Skeletal muscle satellite cell (primary cell): Measurements from ENCODE around the gene NQO1. TPM values are rescaled to one million over a fixed set of nuclear protein-coding genes. Genes with fewer than 3 reads are reported as not detected.

Source experiments
- H3K27me3 ChIP-seq: 2 replicates; pipeline ENCODE4 v1.7.0; 2013; ENCODE audit warnings: low read length; ENCODE audit not compliant: control insufficient read depth, insufficient read depth
- H3K36me3 ChIP-seq: 2 replicates; pipeline ENCODE4 v1.7.0; 2013; ENCODE audit warnings: mild to moderate bottlenecking, control low read depth, low read length; ENCODE audit not compliant: insufficient read depth
- H3K4me1 ChIP-seq: 2 replicates; pipeline ENCODE4 v1.7.0; 2013; ENCODE audit warnings: low read length; ENCODE audit not compliant: control insufficient read depth, insufficient read depth
- H3K4me2 ChIP-seq: 2 replicates; pipeline ENCODE4 v1.7.0; 2013; ENCODE audit warnings: mild to moderate bottlenecking, low read length
- H3K4me3 ChIP-seq: 2 replicates; pipeline ENCODE4 v1.7.0; 2013; ENCODE audit warnings: low read length
- H3K9ac ChIP-seq: 2 replicates; pipeline ENCODE4 v1.7.0; 2013; ENCODE audit warnings: mild to moderate bottlenecking, low read depth, low read length, moderate library complexity
- H3K9me3 ChIP-seq: replicated peaks from 2 replicates; pipeline ENCODE4 v1.7.0; 2013; ENCODE audit warnings: mild to moderate bottlenecking, control low read depth, low read length
- total RNA-seq: library from RNA; depleted of rRNA; stranded (reverse); fragments of >200 nt; gene quantifications from 2 replicates; pipeline ENCODE4 v1.2.3, GENCODE V29; 2012; rRNA removed

Gene NQO1
- total RNA-seq, result 335 and 630 TPM in 2 replicates

DNA sequence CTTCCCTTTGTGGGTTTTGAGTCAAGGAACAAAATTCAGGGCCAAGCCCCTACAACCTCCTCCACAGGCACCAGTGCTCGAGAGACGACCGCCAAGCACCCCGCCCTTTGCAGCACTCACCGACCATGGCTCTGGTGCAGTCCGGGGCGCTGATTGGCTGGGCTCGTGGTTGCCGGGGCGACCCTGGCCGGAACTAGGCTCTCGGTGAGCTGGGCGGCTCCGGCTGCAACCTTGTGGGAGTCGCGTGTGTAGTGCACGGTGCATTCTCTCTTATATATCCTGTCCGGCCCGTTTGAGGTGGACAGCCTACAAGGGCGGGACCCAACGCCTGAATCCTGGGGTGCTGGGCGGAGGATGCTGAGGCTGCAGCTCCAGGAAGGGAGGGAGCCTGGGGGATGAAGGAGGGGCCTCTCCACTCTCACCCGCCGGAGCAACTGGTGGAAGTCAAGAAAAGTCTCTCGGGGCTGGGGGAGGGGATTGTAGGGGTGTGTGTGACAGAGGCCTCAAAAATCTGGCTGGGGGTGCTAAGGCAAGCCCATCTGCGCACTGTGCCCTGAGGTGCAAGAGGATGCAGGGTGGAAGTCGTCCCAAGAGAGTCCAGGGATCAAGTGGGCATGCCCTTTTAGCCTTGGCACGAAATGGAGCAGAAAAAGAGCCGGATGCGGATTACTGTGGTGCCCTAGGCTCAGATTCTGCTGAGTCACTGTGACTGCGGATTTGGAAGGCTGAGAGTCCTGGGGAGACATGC lies at the start of gene NQO1:
NQO1 (minus strand) TSS at position 248 of the 748 bp plus-strand sequence; CDS start at position 127, 121 bp downstream.
- peaks cover 16% of the 10 kb centered on the region for H3K36me3 ChIP-seq
- H3K9ac ChIP-seq, result peak within 1 kb of the TSS; percentile 91
- H3K4me1 ChIP-seq, result peaks cover 34% of the 10 kb centered on the region
- peak within 1 kb of the TSS; percentile 92 for H3K4me2 ChIP-seq
- peak within 1 kb of the TSS; percentile 92 for H3K4me3 ChIP-seq
- no peaks in the 10 kb centered on the region for H3K27me3 ChIP-seq
- no peaks in the 10 kb centered on the region for H3K9me3 ChIP-seq

DNA sequence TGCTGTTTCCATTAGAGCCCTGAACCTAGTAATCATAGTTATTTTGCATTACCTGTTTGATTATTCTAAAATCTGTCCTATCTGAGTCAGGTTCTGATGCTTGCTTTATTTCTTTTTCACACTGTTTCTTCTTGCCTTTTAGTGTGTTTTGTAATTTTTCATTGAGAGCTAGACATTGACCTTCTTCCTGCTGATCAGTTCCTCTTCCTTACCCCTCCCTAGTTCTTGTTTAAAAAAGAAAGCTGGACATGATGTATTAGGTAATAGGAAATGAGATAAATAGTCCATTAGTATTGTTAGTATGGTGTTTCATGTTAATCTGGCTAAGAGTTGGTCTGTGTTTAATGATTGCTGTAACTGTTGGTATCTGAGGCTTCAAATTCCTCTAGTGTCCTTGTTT lies 49.2 kb upstream of the NQO1 start:
- no peak overlapping the region for H3K9ac ChIP-seq
- no peaks in the 10 kb centered on the region for H3K36me3 ChIP-seq
- H3K9me3 ChIP-seq, result peaks cover 7% of the 10 kb centered on the region
- no peak overlapping the region for H3K4me3 ChIP-seq
- peaks cover 14% of the 10 kb centered on the region for H3K4me1 ChIP-seq
- H3K27me3 ChIP-seq, result no peaks in the 10 kb centered on the region
- H3K4me2 ChIP-seq, result no peak overlapping the region

DNA sequence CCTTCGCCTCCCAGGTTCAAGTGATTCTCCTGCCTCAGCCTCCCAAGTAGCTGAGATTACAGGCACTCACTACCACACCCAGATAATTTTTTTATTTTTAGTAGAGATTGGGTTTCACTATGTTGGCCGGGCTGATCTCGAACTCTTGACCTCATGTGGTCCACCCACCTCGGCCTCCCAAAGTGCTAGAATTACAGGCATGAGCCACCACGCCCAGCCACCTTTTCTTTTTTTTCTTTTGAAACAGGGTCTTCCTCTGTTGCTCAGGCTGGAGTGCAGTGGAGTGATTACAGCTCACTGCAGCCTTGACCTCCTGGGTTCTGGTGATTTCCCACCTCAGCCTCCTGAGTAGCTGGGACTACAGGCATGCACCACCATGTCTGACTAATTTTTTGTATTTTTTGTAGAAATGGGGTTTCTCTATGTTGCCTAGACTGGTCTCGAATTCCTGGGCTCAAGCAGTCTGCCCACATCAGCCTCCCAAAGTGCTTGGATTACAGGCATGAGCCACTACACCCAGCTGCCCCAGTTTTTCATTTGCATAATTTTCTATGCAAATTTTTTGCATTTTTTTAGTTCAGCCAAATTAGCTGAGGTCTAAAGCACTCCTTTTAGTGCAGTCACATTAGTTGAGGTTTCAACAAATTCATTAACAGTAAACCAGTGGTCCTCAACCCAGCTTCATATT lies 47.0 kb upstream of the NQO1 start:
- no peaks in the 10 kb centered on the region for H3K36me3 ChIP-seq
- peaks cover 7% of the 10 kb centered on the region for H3K9me3 ChIP-seq
- H3K27me3 ChIP-seq, result no peaks in the 10 kb centered on the region
- H3K4me3 ChIP-seq, result no peak overlapping the region
- no peak overlapping the region for H3K9ac ChIP-seq
- no peak overlapping the region for H3K4me2 ChIP-seq
- peaks cover 14% of the 10 kb centered on the region for H3K4me1 ChIP-seq

DNA sequence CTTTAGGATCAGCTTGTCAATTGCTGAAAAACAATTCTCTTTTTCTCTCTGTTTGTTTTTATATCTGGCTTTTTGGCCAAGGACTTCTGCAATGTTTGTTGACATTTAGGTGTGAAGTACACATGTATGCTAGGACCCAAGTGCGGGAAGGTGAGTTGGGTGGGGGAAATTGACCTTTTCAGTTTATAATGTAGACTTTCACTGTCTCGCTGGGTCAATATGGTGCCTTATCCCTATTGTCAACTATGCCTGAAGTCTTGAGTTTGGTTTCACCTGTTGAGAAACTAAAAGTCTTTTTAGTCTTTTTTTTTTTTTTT lies 45.2 kb upstream of the NQO1 start:
- Histone ChIP-seq H3K4me1 (peaks cover 14% of the 10 kb centered on the region), H3K36me3 (no peaks in the 10 kb centered on the region), H3K9me3 (peaks cover 7% of the 10 kb centered on the region), H3K4me2 (no peak overlapping the region), H3K27me3 (no peaks in the 10 kb centered on the region), H3K9ac (no peak overlapping the region), H3K4me3 (no peak overlapping the region)

DNA sequence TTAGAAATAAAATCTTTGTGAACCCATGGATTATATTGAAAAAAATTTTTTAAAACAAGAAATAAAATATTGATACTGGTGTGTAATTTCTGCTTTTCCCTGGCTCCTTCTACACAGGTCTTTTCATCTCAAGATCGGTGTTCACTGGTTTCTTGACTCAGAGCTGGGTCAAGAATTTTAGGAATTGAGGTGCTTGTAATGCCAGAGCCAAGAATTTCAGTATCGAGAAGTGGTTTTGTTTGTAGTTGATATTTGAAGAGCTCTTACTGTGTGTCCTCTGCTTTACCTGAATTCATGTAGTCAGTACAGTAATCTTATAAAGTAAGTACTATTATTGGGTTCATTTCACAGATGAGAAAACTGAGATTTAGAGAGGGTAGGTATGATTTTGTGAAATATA lies 43.0 kb upstream of the NQO1 start:
- no peaks in the 10 kb centered on the region for H3K36me3 ChIP-seq
- H3K4me1 ChIP-seq, result peaks cover 14% of the 10 kb centered on the region
- H3K9ac ChIP-seq, result no peak overlapping the region
- H3K27me3 ChIP-seq, result no peaks in the 10 kb centered on the region
- no peaks in the 10 kb centered on the region for H3K9me3 ChIP-seq
- no peak overlapping the region for H3K4me3 ChIP-seq
- H3K4me2 ChIP-seq, result no peak overlapping the region

DNA sequence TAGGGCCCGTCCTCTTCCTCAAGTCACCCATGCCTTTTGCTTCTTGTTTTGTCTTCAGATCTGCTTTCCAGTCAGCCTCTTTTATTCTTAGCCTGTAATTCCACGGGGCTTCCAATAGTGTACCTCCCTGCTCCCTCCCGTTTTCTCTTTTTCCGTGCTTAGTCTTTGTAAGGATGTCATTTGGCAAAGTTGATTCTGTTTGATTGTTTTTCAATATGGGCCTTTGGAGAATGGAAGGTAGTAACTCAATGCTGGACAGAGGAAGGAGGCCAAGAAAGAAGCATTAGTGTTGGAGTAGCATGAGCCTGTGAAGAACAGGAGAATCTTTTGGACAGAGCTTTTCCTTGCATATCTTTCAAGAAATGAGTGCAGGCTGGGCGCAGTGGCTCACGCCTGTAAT lies 42.3 kb upstream of the NQO1 start:
- no peaks in the 10 kb centered on the region for H3K36me3 ChIP-seq
- H3K9me3 ChIP-seq, result no peaks in the 10 kb centered on the region
- H3K4me3 ChIP-seq, result no peak overlapping the region
- no peaks in the 10 kb centered on the region for H3K27me3 ChIP-seq
- H3K4me2 ChIP-seq, result no peak overlapping the region
- H3K9ac ChIP-seq, result no peak overlapping the region
- peaks cover 17% of the 10 kb centered on the region for H3K4me1 ChIP-seq

DNA sequence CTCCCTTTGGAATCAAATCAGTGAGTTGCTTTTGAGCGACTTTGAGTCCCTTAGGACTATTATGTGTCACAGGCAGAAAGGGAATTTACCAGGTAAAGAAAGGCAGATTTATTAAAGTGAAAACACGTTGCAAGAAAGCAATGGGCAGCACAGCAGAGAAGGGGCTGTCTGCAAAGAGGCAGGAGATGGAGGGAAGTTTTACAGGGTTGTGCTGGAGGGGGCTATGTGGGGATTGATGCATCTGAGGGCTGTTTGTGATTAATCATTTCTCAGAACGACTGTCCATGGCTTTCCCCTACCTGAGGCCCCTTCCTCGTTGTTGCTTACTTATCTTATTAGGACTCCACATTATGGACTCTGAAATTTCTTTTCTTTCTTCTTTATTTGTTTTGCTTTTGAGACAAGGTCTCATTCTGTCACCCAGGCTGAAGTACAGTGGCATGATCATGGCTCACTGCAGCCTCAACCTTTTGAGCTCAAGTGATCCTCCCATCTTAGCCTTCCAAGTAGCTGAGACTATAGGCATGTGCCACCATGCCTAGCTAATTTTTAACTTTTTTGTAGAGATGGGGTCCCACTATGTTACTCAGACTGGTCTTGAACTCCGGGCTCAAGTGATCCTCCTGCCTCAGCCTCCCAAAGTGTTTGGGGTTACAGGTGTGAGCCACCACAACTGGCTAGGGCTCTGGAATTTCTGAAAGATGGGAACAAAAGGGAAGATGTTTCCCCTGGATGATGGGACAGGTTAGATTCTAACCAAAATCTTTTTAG lies 41.3 kb upstream of the NQO1 start:
- Histone ChIP-seq H3K4me2 (no peak overlapping the region), H3K4me1 (peaks cover 13% of the 10 kb centered on the region), H3K9me3 (no peaks in the 10 kb centered on the region), H3K4me3 (no peak overlapping the region), H3K27me3 (no peaks in the 10 kb centered on the region), H3K9ac (no peak overlapping the region), H3K36me3 (no peaks in the 10 kb centered on the region)

DNA sequence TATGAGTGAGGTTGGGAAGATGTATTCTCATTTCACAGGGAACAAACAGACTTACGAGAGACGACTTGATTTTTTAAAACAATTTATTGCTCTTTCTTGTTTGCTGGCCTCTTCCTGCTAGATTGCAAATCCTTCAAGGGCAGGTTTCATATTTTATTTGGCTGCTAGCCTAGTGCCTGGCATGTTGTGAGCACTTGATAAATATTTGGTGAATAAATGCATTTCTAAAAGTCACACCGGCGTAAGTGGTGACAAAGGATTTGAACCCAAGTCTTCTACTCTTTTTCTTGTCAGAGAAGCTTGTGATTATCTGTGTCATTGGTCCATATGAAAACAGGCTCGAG lies 37.2 kb upstream of the NQO1 start:
- Histone ChIP-seq H3K4me3 (peak overlapping the region; percentile 89), H3K9me3 (no peaks in the 10 kb centered on the region), H3K9ac (peak overlapping the region; percentile 93), H3K4me2 (peak overlapping the region; percentile 89), H3K4me1 (peaks cover 9% of the 10 kb centered on the region), H3K36me3 (no peaks in the 10 kb centered on the region), H3K27me3 (no peaks in the 10 kb centered on the region)

DNA sequence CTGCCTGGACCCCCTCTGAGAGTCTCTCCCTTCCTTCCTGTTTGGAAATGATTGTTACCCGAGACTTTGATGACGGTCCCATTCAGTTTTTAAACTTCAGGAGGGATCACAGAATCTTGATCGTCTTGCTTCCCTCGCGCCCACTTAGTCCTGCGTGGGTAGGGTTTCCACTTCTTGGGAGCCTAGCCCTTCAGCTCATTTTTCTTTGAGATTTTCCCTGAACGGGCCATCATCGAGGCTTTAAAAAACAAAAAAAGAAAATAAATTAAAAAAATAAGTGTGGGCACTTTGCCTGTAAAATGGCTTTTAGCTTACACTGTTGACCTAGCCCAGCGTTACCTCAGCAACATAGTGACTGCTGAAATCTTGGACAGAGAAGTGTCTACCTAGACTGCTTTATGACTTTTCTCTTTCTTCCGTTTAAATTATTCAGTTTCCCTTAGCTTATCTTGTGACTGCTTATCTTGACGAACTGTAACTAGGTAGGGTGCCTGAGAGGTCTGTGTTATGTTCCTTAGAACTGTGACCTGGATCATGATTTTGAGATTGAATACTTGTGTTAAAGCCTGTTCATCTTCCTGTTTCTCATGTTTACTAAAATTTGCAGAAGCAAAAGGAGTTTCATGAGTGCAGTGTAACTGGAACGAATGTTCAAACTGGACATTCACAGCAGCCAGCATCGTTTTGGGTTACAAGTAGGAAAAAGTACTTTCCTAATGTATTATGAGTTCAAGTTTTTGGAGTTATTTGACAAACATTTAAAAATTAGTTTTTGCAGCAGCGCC lies 36.6 kb upstream of the NQO1 start:
- Histone ChIP-seq H3K9ac (peak overlapping the region; percentile 93), H3K4me2 (peak overlapping the region; percentile 89), H3K27me3 (no peaks in the 10 kb centered on the region), H3K4me1 (peaks cover 9% of the 10 kb centered on the region), H3K9me3 (no peaks in the 10 kb centered on the region), H3K4me3 (peak overlapping the region; percentile 89), H3K36me3 (no peaks in the 10 kb centered on the region)

DNA sequence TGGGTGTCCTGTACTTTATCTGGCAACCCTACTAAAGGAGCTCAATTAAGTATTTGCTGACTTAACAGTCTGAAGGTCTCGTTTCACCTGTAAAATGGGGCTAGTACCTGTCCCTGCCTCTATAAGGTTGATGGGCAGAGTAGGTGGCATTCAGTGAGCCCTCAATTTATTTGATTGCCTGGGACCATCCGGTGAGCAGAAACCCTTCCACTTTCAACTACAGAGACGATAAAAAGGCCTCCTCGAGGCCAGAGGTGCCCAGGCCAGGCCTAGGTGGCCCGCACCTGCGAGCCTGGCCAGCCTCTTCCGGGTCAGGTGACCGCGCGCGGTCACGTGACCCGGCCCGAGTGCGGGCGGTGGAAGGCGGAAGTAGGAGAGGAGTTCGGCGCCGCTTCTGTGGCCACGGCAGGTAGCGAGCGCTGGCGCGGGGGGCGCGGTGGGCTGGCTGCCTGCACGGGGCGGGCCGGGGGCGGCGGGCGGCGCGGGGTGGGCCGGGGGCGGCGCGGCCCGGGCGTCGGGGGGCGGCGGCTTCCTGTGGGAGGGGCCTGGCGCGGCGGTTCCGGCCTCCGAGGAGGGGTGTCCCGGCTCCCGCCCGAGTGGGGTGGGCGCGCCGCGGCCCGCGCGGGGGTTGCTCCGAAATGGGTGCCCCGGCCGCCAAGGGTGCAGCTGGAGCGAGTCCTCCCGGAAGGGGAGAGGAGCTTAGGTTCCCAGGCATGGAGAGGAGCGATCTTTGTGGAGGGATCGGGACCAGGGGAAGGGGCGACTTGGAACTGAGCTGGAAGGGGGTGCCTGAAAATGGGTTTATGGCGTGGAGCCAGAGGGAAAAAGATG lies 35.8 kb upstream of the NQO1 start, which contains the start of gene WWP2:
WWP2 (plus strand) TSS at position 350 of the 831 bp plus-strand sequence. CDS start 24,679 bp downstream, outside the sequence.
- Histone ChIP-seq H3K9ac (peak within 1 kb of the TSS; percentile 93), H3K4me2 (peak within 1 kb of the TSS; percentile 89), H3K4me3 (peak within 1 kb of the TSS; percentile 89), H3K27me3 (no peaks in the 10 kb centered on the region), H3K9me3 (no peaks in the 10 kb centered on the region), H3K4me1 (peaks cover 9% of the 10 kb centered on the region), H3K36me3 (no peaks in the 10 kb centered on the region)
